ENCODE data around the gene SALL3. TPM values are rescaled to one million over a fixed set of nuclear protein-coding genes. Genes with fewer than 3 reads are reported as not detected.

Gene SALL3
- total RNA-seq, 4 donors from 2014 or later, result 0.16 TPM; not detected in 3

- TF ChIP-seq POLR2A (IDR thresholded peaks at IDR 0.05) (no peak), CTCF (IDR thresholded peaks at IDR 0.05) (no peak)
- intact Hi-C loops (cut with DNase I; ENCODE audit: low total_unique reads), result no loop called here
- H3K4me3 ChIP-seq (ENCODE audit: low read depth, poor library complexity, severe bottlenecking), result no peak overlapping the region
- no peak for DNase-seq (ENCODE audit: low spot score in 2 of 2)
- WGBS, 2 donors, result 97 to 99% methylated on average over 87 to 88 of the region's 90 CpGs
These were observed 13.7 kb downstream of the SALL3 start for GRCh38 chr18:78993014-78993926.

DNA sequence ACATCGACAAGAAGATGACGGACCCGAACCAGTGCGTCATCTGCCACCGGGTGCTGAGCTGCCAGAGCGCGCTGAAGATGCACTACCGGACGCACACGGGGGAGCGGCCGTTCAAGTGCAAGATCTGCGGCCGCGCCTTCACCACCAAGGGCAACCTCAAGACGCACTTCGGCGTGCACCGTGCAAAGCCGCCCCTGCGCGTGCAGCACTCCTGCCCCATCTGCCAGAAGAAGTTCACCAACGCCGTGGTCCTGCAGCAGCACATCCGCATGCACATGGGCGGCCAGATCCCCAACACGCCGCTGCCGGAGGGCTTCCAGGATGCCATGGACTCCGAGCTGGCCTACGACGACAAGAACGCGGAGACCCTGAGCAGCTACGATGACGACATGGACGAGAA lies 14.4 kb downstream of the SALL3 start:
- intact Hi-C loops (cut with DNase I; ENCODE audit: low total_unique reads), result no loop called here
- H3K4me3 ChIP-seq (ENCODE audit: low read depth, poor library complexity, severe bottlenecking), result no peak overlapping the region
- WGBS, 2 donors, result 97 to 98% methylated on average over 37 of the region's 37 CpGs
- TF ChIP-seq CTCF (IDR thresholded peaks at IDR 0.05), result no peak
- TF ChIP-seq POLR2A (IDR thresholded peaks at IDR 0.05), result no peak
- DNase-seq (ENCODE audit: low spot score in 2 of 2), result no peak

- H3K4me3 ChIP-seq (ENCODE audit: low read depth, poor library complexity, severe bottlenecking), result no peak overlapping the region
- DNase-seq (ENCODE audit: low spot score in 2 of 2), result peak in 1 of 2 donors; percentile 50
- WGBS, 2 donors, result 94 to 97% methylated on average over 23 to 38 of the region's 38 CpGs
- TF ChIP-seq POLR2A (IDR thresholded peaks at IDR 0.05), result no peak
- no peak for TF ChIP-seq CTCF (IDR thresholded peaks at IDR 0.05)
- intact Hi-C loops (cut with DNase I; ENCODE audit: low total_unique reads), result no loop called here
These were observed 14.9 kb downstream of the SALL3 start for GRCh38 chr18:78994531-78994930.

DNA sequence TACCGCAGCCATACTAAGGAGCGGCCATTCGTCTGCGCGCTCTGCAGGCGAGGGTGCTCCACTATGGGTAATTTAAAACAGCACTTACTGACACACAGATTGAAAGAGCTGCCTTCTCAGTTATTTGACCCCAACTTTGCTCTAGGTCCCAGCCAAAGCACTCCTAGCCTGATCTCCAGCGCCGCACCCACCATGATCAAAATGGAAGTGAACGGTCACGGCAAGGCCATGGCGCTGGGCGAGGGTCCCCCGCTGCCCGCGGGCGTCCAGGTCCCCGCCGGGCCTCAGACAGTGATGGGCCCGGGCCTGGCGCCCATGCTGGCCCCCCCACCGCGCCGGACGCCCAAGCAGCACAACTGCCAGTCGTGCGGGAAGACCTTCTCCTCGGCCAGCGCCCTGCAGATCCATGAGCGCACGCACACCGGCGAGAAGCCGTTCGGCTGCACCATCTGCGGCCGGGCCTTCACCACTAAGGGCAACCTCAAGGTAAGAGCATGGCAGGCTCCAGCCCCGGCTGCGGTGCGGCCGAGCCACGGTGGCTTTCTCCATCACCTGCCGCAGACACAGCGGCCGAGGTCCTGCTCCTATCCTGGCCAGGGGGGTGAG lies 15.5 kb downstream of the SALL3 start:
- WGBS, 2 donors, result 96 to 98% methylated on average over 17 to 21 of the region's 44 CpGs
- TF ChIP-seq CTCF (IDR thresholded peaks at IDR 0.05), result no peak
- DNase-seq (ENCODE audit: low spot score in 2 of 2), result peak in 1 of 2 donors; percentile 42
- intact Hi-C loops (cut with DNase I; ENCODE audit: low total_unique reads), result no loop called here
- H3K4me3 ChIP-seq (ENCODE audit: low read depth, poor library complexity, severe bottlenecking), result no peak overlapping the region

DNA sequence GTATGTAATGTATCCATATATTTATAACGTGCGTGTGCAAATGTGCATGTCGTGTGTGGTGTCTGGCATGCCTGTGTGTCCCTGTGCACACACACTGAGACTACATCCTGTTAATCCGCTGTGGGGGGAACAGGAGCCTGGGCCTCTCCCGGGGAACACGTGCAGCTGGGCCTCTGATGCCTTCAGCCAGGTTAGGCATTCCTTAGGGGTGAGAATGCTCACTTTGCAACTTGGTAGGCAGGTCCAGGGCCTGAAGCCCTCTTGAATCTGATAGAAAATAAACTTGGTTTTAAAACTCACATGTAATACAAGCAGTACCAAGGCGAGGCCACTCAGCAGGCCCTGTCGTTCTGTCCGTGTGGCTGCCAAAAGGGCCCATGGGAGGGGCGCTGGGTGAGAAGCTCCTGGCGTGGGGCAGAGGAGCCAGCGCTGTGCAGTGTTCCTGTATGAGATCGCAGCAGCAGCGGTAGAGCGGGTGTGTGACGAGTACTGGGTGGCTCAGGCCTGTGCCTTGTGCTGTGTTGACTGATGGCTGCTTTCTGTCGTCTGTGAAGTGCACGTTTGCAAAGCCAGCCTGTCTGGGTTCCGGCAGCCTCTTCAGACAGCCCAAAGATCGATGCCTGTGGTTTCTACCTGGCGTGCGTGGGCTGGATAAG lies 16.2 kb downstream of the SALL3 start:
- TF ChIP-seq POLR2A (IDR thresholded peaks at IDR 0.05), result no peak
- no peak for TF ChIP-seq CTCF (IDR thresholded peaks at IDR 0.05)
- intact Hi-C loops (cut with DNase I; ENCODE audit: low total_unique reads), result no loop called here
- no peak overlapping the region for H3K4me3 ChIP-seq (ENCODE audit: low read depth, poor library complexity, severe bottlenecking)
- 73 to 79% methylated on average over 22 of the region's 22 CpGs for WGBS, 2 donors
- DNase-seq (ENCODE audit: low spot score in 2 of 2), result peak in 1 of 2 donors; percentile 53

All from lower leg skin (tissue), 4 donors.